Stromal cell of bone marrow (primary cell): Measurements from ENCODE around the gene DCLK1.

Experiments
- DNase-seq: peaks from one replicate; pipeline ENCODE4 v3.0.0-alpha.2; 2012; ENCODE audit warnings: low read depth

The DCLK1 gene

GRCh38 chr13:35859981-35860380 is 271.2 kb downstream of the DCLK1 start:
- no peak for DNase-seq

DNA sequence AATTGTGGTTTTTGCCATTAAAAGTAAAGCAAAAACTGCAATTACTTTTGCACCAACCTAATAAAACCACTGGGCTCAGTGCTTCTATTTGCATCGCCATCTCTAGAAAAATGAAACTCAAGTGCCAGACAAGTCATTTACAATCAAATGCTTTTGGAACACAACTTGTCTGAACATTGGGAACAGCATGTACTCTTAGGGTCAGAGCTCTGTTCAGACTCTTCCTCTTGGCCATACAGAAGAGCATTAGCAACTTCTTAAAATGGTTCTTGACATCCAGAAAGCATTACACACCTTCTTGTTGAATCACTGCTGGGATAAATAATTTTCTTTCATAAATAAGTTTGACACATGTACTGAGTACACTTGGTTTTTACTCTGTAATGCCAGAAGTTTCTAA is 272.5 kb downstream of the DCLK1 start:
- no peak for DNase-seq

- no peak for DNase-seq
Measured at GRCh38 chr13:35857769-35858168, 273.4 kb downstream of the DCLK1 start.

DNA sequence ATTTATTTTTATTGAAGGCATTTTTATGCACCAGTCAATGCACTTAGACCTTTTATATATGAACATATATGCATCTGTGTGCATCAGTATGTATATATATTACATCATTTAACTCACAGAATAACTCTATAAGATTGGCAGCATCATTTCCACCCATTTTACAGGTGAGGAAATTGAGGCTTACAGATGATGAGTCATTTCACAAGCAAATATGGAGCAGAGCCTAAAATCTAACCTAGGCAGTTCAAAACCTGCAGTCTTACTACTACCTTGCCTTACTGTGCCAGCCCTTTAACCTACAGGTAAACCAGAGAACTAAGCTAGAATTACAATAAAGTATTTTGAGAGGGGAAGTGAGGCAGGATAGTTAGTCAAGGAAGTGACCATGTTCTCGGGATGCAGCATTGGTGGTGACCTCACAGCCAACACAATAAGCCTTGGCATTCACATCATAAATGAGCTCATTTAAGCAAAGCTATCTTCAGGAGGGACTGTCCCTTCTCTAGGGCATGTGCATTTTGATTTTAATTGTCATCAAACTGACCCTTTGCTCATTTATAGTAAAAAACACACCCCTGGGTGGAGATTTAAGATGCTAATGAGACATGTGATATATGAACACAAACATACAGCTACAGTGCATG is 274.3 kb downstream of the DCLK1 start:
- no peak for DNase-seq

DNA sequence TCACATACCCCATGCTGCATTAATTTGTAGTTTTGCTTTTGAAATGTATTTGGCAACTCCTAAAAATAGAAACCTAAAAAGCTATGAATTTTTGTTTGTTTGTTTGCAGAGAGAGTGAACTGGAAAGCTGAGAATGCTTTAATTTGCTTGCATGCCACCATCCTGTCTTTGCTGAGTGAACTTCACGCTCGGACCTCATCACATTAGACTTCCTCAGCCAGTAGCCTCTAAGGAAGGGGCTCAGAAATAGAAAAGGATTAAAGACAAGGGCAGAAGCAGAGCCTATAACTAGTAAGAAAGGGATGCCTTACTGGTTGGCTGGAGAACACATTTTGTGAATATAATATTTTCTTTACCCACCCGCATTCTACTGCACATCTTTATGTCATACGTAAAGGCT is 275.1 kb downstream of the DCLK1 start:
- DNase-seq = no peak

DNA sequence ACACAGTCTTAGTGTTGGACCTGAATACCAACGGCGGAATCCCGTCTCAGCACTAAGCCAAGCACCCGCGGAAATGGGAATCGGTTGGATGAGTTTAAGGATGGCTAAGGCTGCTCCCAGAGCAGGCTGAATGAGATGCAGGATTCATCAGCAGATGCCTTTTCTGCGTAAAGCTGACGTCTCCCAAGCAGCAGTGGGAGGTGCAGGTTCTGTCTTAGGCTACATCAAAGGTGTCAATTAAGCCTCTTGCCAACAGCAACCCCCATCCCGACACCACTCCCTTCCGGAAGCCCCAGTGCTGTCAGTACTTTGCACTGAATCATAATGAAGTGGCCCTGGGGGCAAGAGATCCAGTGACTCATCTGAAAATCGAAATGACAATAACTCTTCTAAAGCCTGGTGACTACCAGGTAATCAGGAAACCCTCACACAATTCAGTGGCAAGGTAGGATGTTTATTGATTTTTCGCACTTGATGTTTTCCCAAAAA is 275.6 kb downstream of the DCLK1 start:
- DNase-seq = no peak

DNA sequence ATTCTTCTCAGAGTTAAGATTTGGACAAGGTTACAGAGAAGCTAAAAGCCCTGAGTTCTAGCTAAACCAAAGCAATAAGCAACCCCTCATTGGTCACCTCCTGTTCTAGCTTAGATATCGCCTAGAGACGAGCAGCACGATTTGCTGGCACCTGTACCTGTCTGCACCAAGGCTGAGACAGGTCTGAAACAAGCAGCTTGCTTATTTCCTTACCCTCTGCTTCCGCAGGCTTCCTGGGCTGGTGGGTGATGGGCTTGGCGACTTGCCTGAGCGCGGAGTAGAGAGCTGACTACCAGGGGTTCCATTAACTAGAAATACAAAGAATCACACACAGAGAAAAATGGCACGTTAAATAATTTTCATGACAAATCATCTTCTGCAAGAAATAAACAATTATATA is 276.9 kb downstream of the DCLK1 start:
- no peak for DNase-seq

GRCh38 chr13:35851881-35852280 is 279.3 kb downstream of the DCLK1 start:
- DNase-seq = no peak

GRCh38 chr13:35851356-35851755 is 279.8 kb downstream of the DCLK1 start:
- DNase-seq = no peak

GRCh38 chr13:35850569-35850968 is 280.6 kb downstream of the DCLK1 start:
- DNase-seq = no peak

DNA sequence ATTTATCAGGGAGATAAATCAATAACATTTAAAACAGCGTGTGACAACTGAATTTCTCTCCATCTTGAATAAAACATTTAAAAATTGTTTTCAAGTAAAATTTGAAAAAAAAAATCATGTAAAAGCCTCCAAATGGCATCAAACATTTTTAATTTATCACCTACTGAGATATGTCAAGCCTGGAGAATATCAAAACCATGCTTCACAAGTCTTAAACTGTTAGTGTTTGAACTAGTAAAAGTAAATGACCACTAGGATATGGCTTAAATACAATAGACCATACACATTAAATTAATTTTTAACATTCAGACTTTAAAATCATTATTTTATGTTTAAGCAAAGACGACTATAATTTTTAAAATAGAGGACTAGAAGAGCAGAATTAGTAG is 281.9 kb downstream of the DCLK1 start:
- no peak for DNase-seq

GRCh38 chr13:35848336-35849255 is 282.6 kb downstream of the DCLK1 start:
- peak; percentile 17 for DNase-seq

DNA sequence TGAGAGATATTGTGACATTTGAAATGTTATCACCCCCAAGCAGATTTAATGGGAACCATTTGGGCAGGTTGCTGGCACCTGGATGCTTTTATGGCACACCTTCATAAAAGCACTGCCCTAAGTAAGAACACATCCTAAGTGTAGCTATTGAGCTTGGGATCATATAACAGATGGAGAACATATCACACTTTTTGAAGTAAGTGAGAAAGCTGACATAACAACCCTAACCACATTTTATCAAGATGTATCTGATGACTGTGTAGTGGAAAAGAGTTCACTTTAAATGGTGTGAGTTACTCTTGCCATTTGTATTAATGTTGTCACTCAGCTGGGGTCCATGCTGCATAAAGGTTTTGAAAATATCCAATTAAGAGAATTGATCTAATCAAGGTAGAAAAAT is 287.9 kb downstream of the DCLK1 start:
- DNase-seq = no peak

DNA sequence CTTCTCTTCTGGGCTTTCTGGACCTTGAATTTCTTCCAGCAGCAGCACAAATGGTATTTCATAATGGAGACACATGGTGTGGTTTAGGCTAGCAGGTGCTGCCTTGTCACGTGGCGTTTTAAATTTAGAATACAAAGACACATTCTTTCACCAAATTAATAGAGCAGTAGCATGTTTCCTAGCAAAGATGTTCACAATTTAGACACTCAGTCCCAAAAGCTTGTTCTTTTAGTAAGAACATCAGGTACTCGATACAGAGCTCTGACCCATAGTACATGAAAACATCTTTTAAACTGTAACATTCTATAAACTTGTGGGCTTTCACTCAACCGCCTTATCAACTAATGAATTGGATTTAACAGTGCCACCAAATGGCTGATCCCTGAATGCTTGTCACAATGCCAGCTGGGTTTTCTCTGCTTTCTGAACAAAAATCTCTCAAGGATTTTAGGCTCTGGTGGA is 290.1 kb downstream of the DCLK1 start:
- no peak for DNase-seq

GRCh38 chr13:35839806-35840205 is 291.4 kb downstream of the DCLK1 start:
- no peak for DNase-seq

GRCh38 chr13:35838356-35838755 is 292.8 kb downstream of the DCLK1 start:
- DNase-seq = peak; percentile 55

DNA sequence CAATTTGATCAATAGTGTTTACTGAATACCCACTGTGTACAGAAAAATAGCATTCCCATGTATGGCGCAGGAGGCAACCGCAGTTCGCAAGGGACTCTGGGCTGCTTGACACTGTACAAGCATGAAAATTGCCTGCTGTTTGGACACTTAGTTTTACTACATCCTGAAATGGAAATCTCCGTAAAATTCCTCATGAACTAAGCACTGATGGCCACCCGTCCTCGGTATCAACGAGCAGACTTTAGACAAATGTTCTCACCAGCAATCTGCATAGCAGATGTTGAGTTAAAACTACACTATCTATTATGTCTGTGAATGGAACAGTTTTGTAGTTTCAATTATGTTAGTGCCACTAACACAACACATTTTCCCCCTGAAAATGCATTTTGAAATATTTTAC is 294.7 kb downstream of the DCLK1 start:
- DNase-seq = no peak

DNA sequence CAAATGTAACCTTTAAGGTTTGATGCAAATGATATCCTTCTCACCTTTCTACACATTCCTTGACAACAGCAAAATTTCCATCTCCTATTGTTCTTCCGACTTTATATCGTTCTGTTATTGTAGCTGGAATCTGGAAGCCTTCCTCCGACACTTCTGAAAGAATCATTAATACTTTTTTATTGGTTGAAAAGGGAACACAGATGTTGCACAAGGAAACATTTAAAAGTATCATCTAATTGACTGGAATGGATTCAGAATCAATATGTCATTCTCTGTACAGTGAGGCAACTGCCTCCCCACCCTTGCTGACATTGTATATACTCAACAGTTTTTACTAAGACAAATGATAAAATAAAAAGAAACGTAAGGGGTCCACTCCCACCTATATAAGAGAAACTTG is 295.2 kb downstream of the DCLK1 start:
- DNase-seq = no peak

- DNase-seq = no peak
Measured at GRCh38 chr13:35833608-35834275, 297.4 kb downstream of the DCLK1 start.

DNA sequence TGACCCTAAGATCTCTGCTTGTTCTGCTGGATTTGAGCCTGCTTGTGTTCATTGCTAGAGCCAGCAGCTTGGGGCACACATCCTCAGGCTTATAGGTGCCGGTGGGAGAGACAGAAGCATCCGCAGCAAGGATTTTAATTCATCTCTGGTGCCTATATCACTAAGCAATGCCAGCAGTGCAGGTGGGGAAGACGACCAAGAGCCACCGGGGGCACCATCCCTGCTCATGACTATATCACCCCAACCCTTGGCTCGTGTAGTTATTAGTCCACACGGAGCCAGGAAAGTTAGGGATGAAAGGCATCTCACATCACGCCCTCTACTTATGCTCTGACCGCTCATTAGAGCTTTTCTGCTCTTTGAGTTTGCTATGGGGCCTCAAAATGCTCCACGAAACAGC is 298.2 kb downstream of the DCLK1 start:
- DNase-seq = no peak

GRCh38 chr13:35832551-35832950 is 298.6 kb downstream of the DCLK1 start:
- DNase-seq = no peak

GRCh38 chr13:35830850-35831450 is 300.2 kb downstream of the DCLK1 start:
- DNase-seq = no peak
